Left forelimb (tissue), 1 donor: ENCODE results near the gene GYG2.
"Not testable (repeated sequence)": the region's sequence is repeated elsewhere in the genome, so short reads cannot be mapped to it uniquely, and the experiment has no call there.

Experiments used
- DNase-seq: peaks from one replicate; pipeline ENCODE4 v3.0.0-alpha.2; 2018; ENCODE audit warnings: low spot score

The GYG2 gene

DNA sequence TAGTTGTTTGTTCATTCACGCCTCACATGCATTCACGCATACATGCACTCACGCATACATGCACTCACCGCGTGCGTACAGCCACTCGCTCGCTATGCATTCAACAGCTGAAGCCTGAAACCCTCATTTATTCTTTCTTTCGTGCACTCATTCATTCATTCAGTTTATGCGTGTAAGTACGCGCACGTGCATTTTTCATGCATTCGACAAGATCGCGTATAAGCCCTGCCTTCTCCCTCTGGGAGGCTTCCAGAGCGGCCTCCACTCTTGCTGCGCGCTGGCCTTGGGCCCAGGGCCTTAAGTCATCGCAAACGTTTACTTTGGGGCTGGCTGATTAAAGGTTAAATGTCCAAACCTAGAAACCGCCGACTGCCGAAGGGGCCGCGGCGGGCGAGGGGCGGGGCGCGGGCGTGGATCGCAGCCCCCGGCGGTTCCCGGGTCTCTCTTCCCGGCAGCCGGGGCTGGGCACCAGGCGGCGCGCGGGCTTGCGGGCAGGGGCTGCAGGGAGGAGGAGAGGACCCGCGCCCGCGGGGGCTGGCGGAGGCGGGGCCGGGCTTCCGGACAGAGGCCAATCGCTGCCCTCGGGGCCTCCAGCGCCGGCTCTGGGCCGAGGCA lies at the start of gene GYG2:
Gene GYG2, plus strand, starts transcription at position 587 of the 615 bp plus-strand sequence. CDS start 1,259 bp downstream, outside the sequence.
- peak; percentile 62 for DNase-seq

- not testable (repeated sequence) for DNase-seq
Measured at GRCh38 chrX:2780472-2781225, 48.1 kb upstream of the GYG2 start.

- no peak for DNase-seq
Measured at GRCh38 chrX:2781226-2781571, 47.5 kb upstream of the GYG2 start.

GRCh38 chrX:2781698-2782097 lies 47.0 kb upstream of the GYG2 start:
- DNase-seq: no peak

- no peak for DNase-seq
Measured at GRCh38 chrX:2782171-2782570, 46.6 kb upstream of the GYG2 start.

- no peak for DNase-seq
Measured at GRCh38 chrX:2782778-2783177, 46.0 kb upstream of the GYG2 start.

- no peak for DNase-seq
Measured at GRCh38 chrX:2784026-2784425, 44.7 kb upstream of the GYG2 start.

- DNase-seq: no peak
Measured at GRCh38 chrX:2785538-2785937, 43.2 kb upstream of the GYG2 start.

- no peak for DNase-seq
Measured at GRCh38 chrX:2788980-2789379, 39.8 kb upstream of the GYG2 start.

GRCh38 chrX:2789569-2789968 lies 39.2 kb upstream of the GYG2 start:
- DNase-seq: no peak

- no peak for DNase-seq
Measured at GRCh38 chrX:2793752-2794151, 35.0 kb upstream of the GYG2 start.

GRCh38 chrX:2794336-2794735 lies 34.4 kb upstream of the GYG2 start:
- no peak for DNase-seq

- not testable (repeated sequence) for DNase-seq
Measured at GRCh38 chrX:2796808-2797207, 31.9 kb upstream of the GYG2 start.

- no peak for DNase-seq
Measured at GRCh38 chrX:2799369-2799768, 29.4 kb upstream of the GYG2 start.

DNA sequence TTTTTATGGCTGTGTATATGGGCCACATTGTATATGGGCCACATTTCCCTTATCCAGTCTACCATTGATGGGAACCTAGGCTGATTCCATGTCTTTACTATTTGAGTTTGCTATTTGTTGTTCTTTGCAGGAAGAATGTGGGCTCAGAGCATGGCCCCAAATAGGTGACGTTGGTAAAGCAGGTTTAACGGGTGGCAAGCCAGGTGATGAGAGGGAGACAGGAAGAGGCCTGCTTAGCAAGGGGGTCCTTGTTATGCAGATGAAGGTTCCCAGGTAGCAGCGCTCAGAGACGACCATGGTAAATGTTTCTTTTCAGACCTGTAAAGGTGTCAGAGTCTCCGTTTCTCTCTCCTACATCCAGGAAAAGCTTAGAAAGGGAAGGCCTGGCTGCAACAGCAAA lies 28.8 kb upstream of the GYG2 start:
- DNase-seq: not testable (repeated sequence)

GRCh38 chrX:2801223-2801622 lies 27.5 kb upstream of the GYG2 start:
- no peak for DNase-seq

- not testable (repeated sequence) for DNase-seq
Measured at GRCh38 chrX:2802376-2803090, 26.2 kb upstream of the GYG2 start.

DNA sequence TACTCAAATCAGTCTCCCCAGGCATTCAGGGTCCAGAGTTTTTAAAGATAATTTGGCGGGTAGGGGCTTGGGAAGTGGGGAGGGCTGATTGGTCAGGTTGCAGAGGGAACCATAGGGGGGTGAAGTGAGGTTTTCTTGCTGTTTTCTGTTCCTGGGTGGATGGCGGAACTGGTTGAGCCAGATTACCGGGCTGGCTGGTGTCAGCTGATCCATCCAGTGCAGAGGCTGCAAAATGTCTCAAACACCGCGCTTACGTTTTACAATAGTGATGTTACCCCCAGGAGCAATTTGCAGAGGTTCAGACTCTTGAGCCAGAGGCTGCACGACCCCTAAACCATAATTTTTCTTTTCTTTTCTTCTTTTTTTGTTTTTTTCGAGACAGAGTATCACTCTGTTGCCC lies 25.2 kb upstream of the GYG2 start:
- not testable (repeated sequence) for DNase-seq

GRCh38 chrX:2804106-2804843 lies 24.5 kb upstream of the GYG2 start:
- not testable (repeated sequence) for DNase-seq

DNA sequence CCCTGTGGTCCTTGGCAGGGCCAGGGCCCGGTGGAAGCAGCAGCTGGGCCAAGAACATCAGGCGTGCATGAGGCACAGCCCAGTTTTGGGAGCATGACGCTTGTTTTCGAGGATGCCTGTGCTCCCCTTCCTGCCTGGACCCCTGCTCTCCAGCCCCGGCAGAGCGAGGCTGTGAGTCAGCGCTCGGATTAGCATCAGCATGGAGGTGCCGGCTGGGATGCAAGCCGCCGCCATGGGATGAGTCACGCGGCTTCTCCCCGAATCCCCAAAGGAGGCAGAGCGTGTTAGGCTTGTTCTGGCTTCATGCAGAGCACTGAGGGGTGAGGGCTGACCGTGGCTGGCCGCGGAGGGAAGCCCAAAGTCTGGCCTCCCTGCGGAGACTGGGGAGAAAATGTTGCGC lies 23.9 kb upstream of the GYG2 start:
- DNase-seq: not testable (repeated sequence)

DNA sequence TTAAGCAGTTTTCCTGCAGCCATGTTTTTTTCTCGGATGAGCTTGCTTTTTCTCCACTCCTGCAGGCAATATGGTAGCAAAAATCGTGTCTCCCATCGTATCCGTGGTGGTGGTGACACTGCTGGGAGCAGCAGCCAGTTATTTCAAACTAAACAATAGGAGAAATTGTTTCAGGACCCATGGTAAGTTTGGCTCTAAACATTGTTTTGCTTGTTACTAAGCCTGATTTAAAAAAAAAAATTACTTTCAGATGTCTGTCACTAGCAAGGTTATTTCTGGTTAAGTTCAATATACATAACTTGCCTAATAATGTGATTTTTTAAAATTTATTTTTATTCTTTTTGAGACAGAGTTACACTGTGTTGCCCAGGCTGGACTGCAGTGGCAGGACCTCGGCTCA lies 17.5 kb upstream of the GYG2 start:
- DNase-seq: no peak

GRCh38 chrX:2812161-2812907 lies 16.4 kb upstream of the GYG2 start:
- not testable (repeated sequence) for DNase-seq
